DOHH2 (cell line): ENCODE data around the gene TM9SF4.

Experiments used
- H3F3A ChIP-seq: fragments of 200-600 bp; sonication (generic), shearing (Covaris generic); 2 replicates; pipeline ENCODE4 v1.6.0; 2016; ENCODE audit warnings: antibody characterized with exemption, mild to moderate bottlenecking; ENCODE audit not compliant: control insufficient read depth, insufficient read depth
- H3K27ac ChIP-seq: fragments of 200-600 bp; sonication (generic); 2 replicates; pipeline ENCODE4 v1.5.1; 2014; ENCODE audit warnings: low read depth, mild to moderate bottlenecking, low read length, moderate library complexity
- H3K27me3 ChIP-seq: fragments of 200-600 bp; sonication (generic); 2 replicates; pipeline ENCODE4 v1.6.1; 2014; ENCODE audit warnings: mild to moderate bottlenecking, low read length, mixed read lengths; ENCODE audit not compliant: control insufficient read depth
- H3K36me3 ChIP-seq: fragments of 200-600 bp; sonication (generic); 2 replicates; pipeline ENCODE4 v1.6.1; 2014; ENCODE audit warnings: mild to moderate bottlenecking, low read length, moderate library complexity, mixed read lengths; ENCODE audit not compliant: control insufficient read depth
- H3K4me1 ChIP-seq: fragments of 200-600 bp; sonication (generic); 2 replicates; pipeline ENCODE4 v1.6.1; 2014; ENCODE audit warnings: mild to moderate bottlenecking, low read length, mixed read lengths; ENCODE audit not compliant: control insufficient read depth
- H3K4me2 ChIP-seq: fragments of 200-600 bp; sonication (generic); 2 replicates; pipeline ENCODE4 v1.6.0; 2014; ENCODE audit warnings: mild to moderate bottlenecking, low read length, moderate library complexity
- H3K4me3 ChIP-seq: fragments of 200-600 bp; sonication (generic); 2 replicates; pipeline ENCODE4 v1.5.1; 2014; ENCODE audit warnings: mild to moderate bottlenecking, low read length, mixed read lengths
- H3K79me2 ChIP-seq: fragments of 200-600 bp; sonication (generic); 2 replicates; pipeline ENCODE4 v1.6.1; 2014; ENCODE audit warnings: mild to moderate bottlenecking, low read length, mixed read lengths; ENCODE audit not compliant: control insufficient read depth
- H3K9me2 ChIP-seq: fragments of 200-600 bp; sonication (generic); replicated peaks from 2 replicates; pipeline ENCODE4 v1.6.1; 2014; ENCODE audit warnings: mild to moderate bottlenecking, low read length, mixed read lengths; ENCODE audit not compliant: control insufficient read depth
- H3K9me3 ChIP-seq: fragments of 200-600 bp; sonication (generic); 2 replicates; pipeline ENCODE4 v1.6.1; 2014; ENCODE audit warnings: antibody characterized with exemption, low read length, mixed read lengths; ENCODE audit not compliant: control insufficient read depth, insufficient read depth
- H4K20me1 ChIP-seq: fragments of 200-600 bp; sonication (generic); 2 replicates; pipeline ENCODE4 v1.6.0; 2014; ENCODE audit warnings: low read depth, mild to moderate bottlenecking, antibody characterized with exemption, low read length, moderate library complexity; ENCODE audit not compliant: control insufficient read depth, insufficient read depth
- CTCF ChIP-seq: fragments of 200-600 bp; sonication (generic); IDR thresholded peaks from one replicate; pipeline ENCODE4 v1.5.1; 2014; ENCODE audit warnings: antibody characterized with exemption, mild to moderate bottlenecking, low read depth, low read length; ENCODE audit not compliant: poor library complexity, severe bottlenecking
- EZH2phosphoT487 ChIP-seq: fragments of 200-600 bp; sonication (generic); IDR thresholded peaks from 2 replicates; pipeline ENCODE4 v1.6.1; 2017; ENCODE audit warnings: borderline replicate concordance, mild to moderate bottlenecking, antibody characterized with exemption, low read length, moderate library complexity, mixed read lengths

TM9SF4 gene

GRCh38 chr20:32204205-32205109 is 94.9 kb downstream of the TM9SF4 start:
- H4K20me1 ChIP-seq: peaks cover 36% of the 10 kb centered on the region
- peaks cover 3% of the 10 kb centered on the region; the same call in 1 of the 2 replicates for H3F3A ChIP-seq
- H3K27ac ChIP-seq: peak overlapping the region; percentile 69
- peak overlapping the region; percentile 98 for H3K4me3 ChIP-seq
- H3K79me2 ChIP-seq: peaks cover 94% of the 10 kb centered on the region
- no peaks in the 10 kb centered on the region for H3K27me3 ChIP-seq
- H3K36me3 ChIP-seq: peaks cover 85% of the 10 kb centered on the region
- H3K4me1 ChIP-seq: peaks cover 50% of the 10 kb centered on the region
- TF ChIP-seq CTCF (no peak), EZH2phosphoT487 (no peak)
- H3K9me3 ChIP-seq: no peaks in the 10 kb centered on the region
- H3K4me2 ChIP-seq: peak overlapping the region; percentile 100
- H3K9me2 ChIP-seq: no peaks in the 10 kb centered on the region

- H3K36me3 ChIP-seq: peaks cover 86% of the 10 kb centered on the region
- H3K27me3 ChIP-seq: no peaks in the 10 kb centered on the region
- no peaks in the 10 kb centered on the region for H3K9me2 ChIP-seq
- H3K4me2 ChIP-seq: peak overlapping the region; percentile 100
- peak overlapping the region; percentile 98 for H3K4me3 ChIP-seq
- peaks cover 54% of the 10 kb centered on the region for H3K4me1 ChIP-seq
- no peaks in the 10 kb centered on the region for H3K9me3 ChIP-seq
- H3K79me2 ChIP-seq: peaks cover 96% of the 10 kb centered on the region
- peak overlapping the region; percentile 69 for H3K27ac ChIP-seq
- peaks cover 3% of the 10 kb centered on the region; the same call in 1 of the 2 replicates for H3F3A ChIP-seq
- peaks cover 36% of the 10 kb centered on the region for H4K20me1 ChIP-seq
- TF ChIP-seq EZH2phosphoT487: no peak
- TF ChIP-seq CTCF: no peak
Observed at GRCh38 chr20:32205110-32205842, 95.8 kb downstream of the TM9SF4 start.

GRCh38 chr20:32205843-32206759 is 96.6 kb downstream of the TM9SF4 start:
- Histone ChIP-seq H3K9me3 (no peaks in the 10 kb centered on the region), H3K79me2 (peaks cover 99% of the 10 kb centered on the region), H3K27me3 (no peaks in the 10 kb centered on the region), H3K36me3 (peaks cover 90% of the 10 kb centered on the region), H3K4me2 (peak overlapping the region; percentile 100), H3K4me1 (peaks cover 54% of the 10 kb centered on the region), H3F3A (peaks cover 3% of the 10 kb centered on the region; the same call in 1 of the 2 replicates), H3K4me3 (peak overlapping the region; percentile 98), H3K9me2 (no peaks in the 10 kb centered on the region), H3K27ac (peak overlapping the region; percentile 69), H4K20me1 (peaks cover 36% of the 10 kb centered on the region)
- TF ChIP-seq EZH2phosphoT487: no peak
- TF ChIP-seq CTCF: no peak
